GM11168 (cell line): ENCODE measurements around the gene NOL4L.

Experiments used
- in situ Hi-C: fragments of 300-500 bp; cut with MboI; formaldehyde crosslinking; loops from one replicate; pipeline ENCODE4 v1.12.0; 2022; ENCODE audit warnings: low sequenced_read_pairs; ENCODE audit not compliant: unreplicated experiment

NOL4L gene

GRCh38 chr20:32442630-32443373, 142.3 kb downstream of the NOL4L start:
- in situ Hi-C loops, result no loop called here

- in situ Hi-C loops, result no loop called here
Observed at GRCh38 chr20:32441638-32442037, 143.5 kb downstream of the NOL4L start.

GRCh38 chr20:32440758-32441078, 144.4 kb downstream of the NOL4L start:
- in situ Hi-C loops, result no loop called here

- in situ Hi-C loops, result no loop called here
Observed at GRCh38 chr20:32440069-32440757, 144.9 kb downstream of the NOL4L start.

GRCh38 chr20:32439132-32439829, 145.9 kb downstream of the NOL4L start:
- in situ Hi-C loops, result no loop called here

- in situ Hi-C loops, result no loop called here
Observed at GRCh38 chr20:32438331-32438858, 146.7 kb downstream of the NOL4L start.

GRCh38 chr20:32437391-32438074, 147.6 kb downstream of the NOL4L start:
- in situ Hi-C loops, result no loop called here

- in situ Hi-C loops, result no loop called here
Observed at GRCh38 chr20:32436968-32437367, 148.2 kb downstream of the NOL4L start.

- in situ Hi-C loops, result no loop called here
Observed at GRCh38 chr20:32436142-32436861, 148.8 kb downstream of the NOL4L start.

- in situ Hi-C loops, result no loop called here
Observed at GRCh38 chr20:32435449-32436107, 149.6 kb downstream of the NOL4L start.

- in situ Hi-C loops, result no loop called here
Observed at GRCh38 chr20:32434434-32434833, 150.7 kb downstream of the NOL4L start.

GRCh38 chr20:32433311-32434021, 151.7 kb downstream of the NOL4L start:
- in situ Hi-C loops, result no loop called here

- in situ Hi-C loops, result no loop called here
Observed at GRCh38 chr20:32432277-32432676, 152.9 kb downstream of the NOL4L start.

GRCh38 chr20:32431457-32431856, 153.7 kb downstream of the NOL4L start:
- in situ Hi-C loops, result no loop called here

GRCh38 chr20:32429745-32430360, 155.3 kb downstream of the NOL4L start:
- in situ Hi-C loops, result no loop called here

GRCh38 chr20:32429343-32429742, 155.8 kb downstream of the NOL4L start:
- in situ Hi-C loops, result no loop called here

- in situ Hi-C loops, result no loop called here
Observed at GRCh38 chr20:32427996-32428395, 157.1 kb downstream of the NOL4L start.

- in situ Hi-C loops, result no loop called here
Observed at GRCh38 chr20:32421290-32421689, 163.8 kb downstream of the NOL4L start.
